GM12865 (cell line): ENCODE measurements around the gene LNP1.

Source experiments
- DNase-seq: peaks from one replicate; pipeline ENCODE4 v3.0.0; 2010; ENCODE audit warnings: low read depth
- H3K4me3 ChIP-seq: 2 replicates; pipeline ENCODE4 v1.5.1; 2011; ENCODE audit warnings: mild to moderate bottlenecking, low read depth, low read length, control low read depth
- TF ChIP-seq, protein P1 (sequence below): IDR thresholded peaks from 2 replicates; pipeline ENCODE4 v1.5.1; 2011; ENCODE audit warnings: low read length, control low read depth, low read depth, inconsistent platforms; ENCODE audit not compliant: insufficient read depth; ENCODE audit errors: missing control alignments

Gene LNP1

DNA sequence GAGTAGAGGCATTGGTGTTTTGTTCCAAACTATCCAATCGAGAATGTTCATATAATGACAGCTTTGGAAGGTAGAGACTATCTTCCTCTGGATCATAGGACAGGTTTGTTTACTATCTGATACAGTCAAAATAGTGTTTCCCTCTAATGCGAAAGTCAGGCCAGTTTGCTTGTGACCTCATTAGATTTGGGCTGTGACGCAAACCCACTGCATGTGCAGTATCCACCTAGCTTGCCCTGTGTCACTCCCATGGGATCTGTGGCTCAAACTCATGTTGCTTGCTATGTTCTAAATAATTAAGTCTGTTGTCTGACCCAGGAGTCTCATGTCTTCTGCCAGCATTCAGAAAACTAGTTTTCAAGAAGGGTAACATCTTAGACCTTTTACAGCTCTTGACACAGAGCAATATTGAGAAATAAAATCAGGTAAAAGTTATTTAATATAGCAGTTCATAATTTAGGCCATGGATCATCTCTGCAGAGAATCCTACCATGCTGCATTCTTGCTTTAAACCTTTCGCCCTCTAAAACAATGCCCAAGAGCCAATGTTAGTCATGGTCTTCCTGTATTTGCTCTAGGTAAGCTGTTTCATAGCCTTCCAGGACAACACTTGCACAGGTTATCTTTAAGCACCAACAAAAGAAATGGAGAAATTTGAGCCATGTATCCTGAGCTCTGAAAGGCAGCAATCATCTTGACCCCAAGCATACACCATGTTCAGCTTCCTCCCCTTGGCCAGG is 40.4 kb upstream of the LNP1 start:
- DNase-seq = no peak
- TF ChIP-seq, protein P1, sequence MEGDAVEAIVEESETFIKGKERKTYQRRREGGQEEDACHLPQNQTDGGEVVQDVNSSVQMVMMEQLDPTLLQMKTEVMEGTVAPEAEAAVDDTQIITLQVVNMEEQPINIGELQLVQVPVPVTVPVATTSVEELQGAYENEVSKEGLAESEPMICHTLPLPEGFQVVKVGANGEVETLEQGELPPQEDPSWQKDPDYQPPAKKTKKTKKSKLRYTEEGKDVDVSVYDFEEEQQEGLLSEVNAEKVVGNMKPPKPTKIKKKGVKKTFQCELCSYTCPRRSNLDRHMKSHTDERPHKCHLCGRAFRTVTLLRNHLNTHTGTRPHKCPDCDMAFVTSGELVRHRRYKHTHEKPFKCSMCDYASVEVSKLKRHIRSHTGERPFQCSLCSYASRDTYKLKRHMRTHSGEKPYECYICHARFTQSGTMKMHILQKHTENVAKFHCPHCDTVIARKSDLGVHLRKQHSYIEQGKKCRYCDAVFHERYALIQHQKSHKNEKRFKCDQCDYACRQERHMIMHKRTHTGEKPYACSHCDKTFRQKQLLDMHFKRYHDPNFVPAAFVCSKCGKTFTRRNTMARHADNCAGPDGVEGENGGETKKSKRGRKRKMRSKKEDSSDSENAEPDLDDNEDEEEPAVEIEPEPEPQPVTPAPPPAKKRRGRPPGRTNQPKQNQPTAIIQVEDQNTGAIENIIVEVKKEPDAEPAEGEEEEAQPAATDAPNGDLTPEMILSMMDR = no peak
- H3K4me3 ChIP-seq = no peak overlapping the region

DNA sequence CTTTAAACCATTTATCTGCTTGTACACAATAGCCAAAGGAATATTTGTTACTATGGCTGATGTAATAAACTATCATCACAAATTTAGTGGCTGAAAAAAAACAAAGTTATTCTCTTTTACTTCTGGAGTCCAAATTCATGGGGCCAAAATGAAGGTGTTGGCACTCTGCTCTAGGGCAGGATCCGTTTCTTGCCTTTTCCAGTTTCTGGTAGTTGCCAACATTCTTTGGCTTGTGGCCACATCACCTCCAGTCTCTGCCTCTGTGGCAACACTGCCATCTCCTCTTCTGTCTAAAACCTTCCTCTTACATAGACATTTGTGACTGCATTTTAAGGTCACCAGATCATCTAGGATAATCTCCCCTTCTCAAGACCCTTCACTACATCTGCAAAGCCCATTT is 39.4 kb upstream of the LNP1 start:
- TF ChIP-seq, protein P1 = no peak
- DNase-seq = no peak
- no peak overlapping the region for H3K4me3 ChIP-seq

DNA sequence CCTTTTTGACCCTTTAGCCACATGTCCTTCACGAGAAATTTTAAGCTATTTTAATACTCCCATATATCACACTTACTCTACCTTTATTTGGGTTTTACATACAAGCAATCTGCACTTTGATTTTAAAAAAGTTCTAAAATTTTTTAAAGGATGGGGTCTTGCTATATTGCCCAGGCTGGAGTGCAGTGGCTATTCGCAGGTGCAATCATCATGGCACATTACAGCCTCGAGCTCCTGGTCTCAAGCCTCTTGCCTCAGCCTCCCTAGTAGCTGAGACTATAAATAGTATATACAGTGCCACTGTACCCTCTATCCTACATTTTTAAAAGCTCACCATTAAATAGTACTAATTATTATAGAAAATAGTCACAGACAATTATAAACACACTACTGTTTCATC is 36.9 kb upstream of the LNP1 start:
- H3K4me3 ChIP-seq = no peak overlapping the region
- TF ChIP-seq, protein P1 = no peak
- no peak for DNase-seq

DNA sequence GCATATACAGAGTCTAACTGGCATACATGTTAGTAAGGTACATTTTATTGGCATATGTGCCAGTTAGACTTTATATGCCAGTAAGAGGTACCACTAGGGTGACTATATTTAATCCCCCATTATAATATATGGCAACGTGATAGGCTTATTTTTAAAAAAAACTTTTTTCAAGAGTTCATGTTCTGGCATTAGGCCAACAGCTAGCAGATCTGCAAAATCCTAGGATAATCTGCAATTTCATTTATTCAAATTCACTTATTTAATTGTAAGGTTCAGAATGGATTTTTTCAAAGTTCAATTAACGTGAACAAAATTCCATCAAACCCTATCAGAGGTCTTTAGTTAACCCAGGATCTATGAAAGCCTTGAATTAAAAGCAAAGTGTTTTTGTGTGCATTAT is 34.9 kb upstream of the LNP1 start:
- TF ChIP-seq, protein P1 = no peak
- no peak overlapping the region for H3K4me3 ChIP-seq
- DNase-seq = no peak

DNA sequence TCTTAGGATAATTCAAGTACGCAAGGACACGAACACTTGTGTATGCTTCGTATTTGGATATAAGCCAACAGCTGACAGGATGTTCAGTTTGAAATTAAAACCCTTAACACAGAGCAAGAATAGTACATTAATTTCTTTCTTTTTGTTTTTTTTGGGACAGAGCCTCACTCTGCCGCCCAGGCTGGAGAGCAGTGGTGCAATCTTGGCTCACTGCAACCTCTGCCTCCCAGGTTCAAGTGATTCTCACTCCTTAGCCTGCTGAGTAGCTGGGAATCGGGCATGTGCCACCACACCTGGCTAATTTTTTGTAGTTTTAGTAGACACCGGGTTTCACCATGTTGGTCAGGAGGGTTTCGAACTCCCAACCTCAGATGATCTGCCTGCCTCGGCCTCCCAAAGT is 32.9 kb upstream of the LNP1 start:
- no peak overlapping the region for H3K4me3 ChIP-seq
- DNase-seq = no peak
- TF ChIP-seq, protein P1 = no peak

DNA sequence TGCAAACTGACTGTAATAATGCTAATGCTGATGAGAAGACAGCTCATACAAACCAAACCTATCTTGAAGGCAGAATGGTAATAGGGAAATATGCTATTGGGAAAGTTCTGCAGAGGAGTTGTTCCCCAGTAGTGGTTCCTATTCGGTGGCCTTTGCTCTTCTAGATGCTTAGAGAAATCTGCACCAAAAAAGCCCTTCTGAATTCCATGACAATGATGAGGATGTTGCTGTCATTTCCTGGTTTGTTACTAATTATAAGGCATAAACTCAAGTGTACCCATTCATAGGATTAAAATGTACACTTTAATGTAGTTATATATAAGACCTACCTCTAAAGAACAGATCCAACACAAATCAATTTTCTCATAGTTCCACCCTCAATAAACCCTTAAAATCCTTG is 30.6 kb upstream of the LNP1 start:
- TF ChIP-seq, protein P1 = no peak
- no peak for DNase-seq
- H3K4me3 ChIP-seq = no peak overlapping the region

DNA sequence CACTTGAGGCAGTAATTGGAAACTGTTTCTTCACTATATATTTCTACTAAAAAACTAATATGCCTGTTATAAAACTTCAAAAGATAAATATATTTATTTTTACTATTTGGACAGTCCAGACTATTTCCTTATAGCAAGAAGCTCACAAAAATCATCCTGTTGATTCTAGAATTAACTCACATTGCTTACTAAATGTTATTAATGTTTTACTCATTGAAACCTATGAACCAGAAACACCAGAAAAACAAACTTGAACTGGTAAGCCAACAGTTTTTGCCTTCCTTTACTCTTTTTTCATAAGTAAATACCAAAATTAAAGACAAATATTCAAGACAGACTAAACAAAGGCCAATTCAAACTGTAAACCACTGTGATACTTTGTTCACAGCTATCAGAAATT is 26.8 kb upstream of the LNP1 start:
- TF ChIP-seq, protein P1 = no peak
- no peak for DNase-seq
- no peak overlapping the region for H3K4me3 ChIP-seq
